Stimulated activated CD8-positive, alpha-beta memory T cell treated with anti-CD3 and anti-CD28 coated beads, Interleukin-4, amount 100 ng/mL, for 4 hours (primary cell): ENCODE data around the gene BCORL1.
A peak's percentile ranks its signal among the peaks of the same experiment; 100 is the strongest.

Source experiments
- DNase-seq, 2 donors: peaks; one replicate each; pipeline ENCODE4 v3.0.0-alpha.2; 2020; ENCODE audit warnings: low read depth in 2 of 2, low spot score in 1 of 2

BCORL1 gene

DNA sequence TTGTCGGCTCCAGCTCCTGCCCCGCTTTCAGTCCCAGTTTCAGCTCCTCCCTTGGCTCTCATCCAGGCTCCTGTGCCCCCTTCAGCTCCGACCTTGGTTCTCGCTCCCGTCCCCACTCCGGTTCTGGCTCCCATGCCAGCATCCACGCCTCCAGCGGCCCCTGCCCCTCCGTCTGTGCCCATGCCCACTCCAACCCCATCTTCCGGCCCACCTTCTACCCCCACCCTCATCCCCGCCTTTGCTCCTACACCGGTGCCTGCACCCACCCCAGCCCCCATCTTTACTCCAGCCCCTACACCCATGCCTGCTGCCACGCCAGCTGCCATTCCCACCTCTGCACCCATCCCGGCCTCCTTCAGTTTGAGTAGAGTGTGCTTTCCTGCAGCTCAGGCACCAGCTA is 31.2 kb downstream of the BCORL1 start:
- no peak for DNase-seq

GRCh38 chrX:130014356-130014755 is 31.9 kb downstream of the BCORL1 start:
- DNase-seq = no peak

DNA sequence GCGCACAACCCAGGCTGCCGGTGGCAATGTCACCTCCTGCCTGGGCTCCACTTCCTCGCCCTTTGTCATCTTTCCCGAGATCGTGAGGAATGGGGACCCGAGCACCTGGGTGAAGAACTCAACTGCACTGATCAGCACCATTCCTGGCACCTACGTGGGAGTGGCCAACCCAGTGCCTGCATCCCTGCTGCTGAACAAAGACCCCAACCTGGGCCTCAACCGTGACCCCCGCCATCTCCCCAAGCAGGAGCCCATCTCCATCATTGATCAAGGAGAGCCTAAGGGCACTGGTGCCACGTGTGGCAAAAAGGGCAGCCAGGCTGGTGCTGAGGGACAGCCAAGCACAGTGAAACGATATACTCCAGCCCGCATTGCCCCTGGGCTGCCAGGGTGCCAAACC is 32.3 kb downstream of the BCORL1 start:
- no peak for DNase-seq

DNA sequence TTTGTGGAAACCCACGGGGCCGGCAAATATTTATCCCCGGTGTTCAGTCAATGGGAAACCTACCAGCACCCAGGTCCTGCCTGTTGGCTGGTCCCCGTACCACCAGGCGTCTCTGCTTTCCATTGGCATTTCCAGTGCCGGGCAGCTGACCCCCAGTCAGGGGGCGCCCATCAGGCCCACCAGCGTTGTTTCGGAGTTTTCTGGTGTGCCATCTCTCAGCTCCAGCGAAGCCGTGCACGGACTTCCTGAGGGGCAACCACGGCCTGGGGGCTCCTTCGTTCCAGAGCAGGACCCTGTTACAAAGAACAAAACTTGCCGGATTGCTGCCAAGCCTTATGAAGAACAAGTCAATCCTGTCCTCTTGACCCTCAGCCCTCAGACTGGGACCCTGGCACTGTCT is 32.7 kb downstream of the BCORL1 start:
- no peak for DNase-seq

- DNase-seq = no peak
Measured at GRCh38 chrX:130018143-130018542, 35.7 kb downstream of the BCORL1 start.

GRCh38 chrX:130020661-130021324 is 38.4 kb downstream of the BCORL1 start:
- DNase-seq = no peak

DNA sequence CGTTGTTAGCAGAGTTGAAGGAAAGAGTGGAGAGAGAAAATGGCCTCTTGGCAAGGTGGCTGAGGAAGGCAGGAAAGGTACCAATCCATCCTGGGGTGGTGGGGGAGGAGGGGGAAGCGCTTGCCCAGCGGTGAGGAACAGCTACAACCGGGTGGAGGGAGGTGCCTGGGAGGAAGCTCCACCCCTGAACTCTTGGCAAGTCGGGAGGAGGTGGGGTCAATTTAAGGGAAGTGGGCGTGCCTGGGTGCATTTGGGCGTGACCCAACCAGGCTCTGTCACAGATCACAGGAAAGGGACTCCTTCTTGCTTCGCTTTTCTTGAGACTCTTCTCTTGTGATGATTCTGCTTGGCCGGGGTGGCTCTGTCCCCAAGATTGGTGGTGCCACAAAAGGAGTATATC is 41.7 kb downstream of the BCORL1 start:
- peak; percentile 41 to 60 for DNase-seq

- no peak for DNase-seq
Measured at GRCh38 chrX:130025256-130025655, 42.8 kb downstream of the BCORL1 start.

DNA sequence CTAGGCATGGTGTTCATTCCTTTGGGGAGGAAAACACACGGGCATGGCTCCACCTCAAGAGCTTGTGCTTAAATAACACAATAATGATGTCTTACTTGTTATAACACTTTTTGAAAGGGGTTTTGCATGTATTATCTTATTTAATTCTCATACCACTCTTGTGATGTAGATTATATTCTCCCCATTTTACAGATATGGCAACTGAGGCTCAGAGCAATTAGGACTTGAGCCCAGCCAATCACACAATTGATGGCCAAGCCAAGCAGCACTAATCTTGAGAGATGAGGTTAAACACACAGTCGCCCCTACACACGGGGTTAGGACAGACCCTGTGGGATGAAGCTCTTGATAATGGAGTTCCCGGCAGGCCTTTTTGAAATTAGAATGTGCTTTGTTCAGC is 45.1 kb downstream of the BCORL1 start:
- DNase-seq = no peak

GRCh38 chrX:130028196-130028595 is 45.8 kb downstream of the BCORL1 start:
- DNase-seq = no peak

DNA sequence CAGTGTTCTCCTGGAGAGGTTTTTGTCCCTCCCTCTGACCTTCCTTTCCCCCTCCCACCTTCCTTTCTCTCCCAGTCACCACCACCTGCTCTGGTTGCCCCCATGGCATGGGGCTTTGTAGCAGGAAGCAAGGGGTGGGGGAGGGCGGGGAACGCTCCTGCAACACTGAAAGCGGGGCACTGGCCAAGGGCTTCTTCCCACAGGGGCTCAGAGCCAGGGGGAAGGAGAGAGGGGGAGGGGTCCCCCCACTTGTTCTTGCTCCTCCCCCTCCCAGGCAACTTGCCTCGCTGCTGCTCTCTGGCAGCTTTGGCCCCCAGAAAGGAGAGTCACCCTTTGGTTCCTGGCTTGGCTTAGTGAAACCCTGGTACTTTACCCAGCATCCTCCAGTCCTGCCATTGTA is 48.4 kb downstream of the BCORL1 start:
- no peak for DNase-seq

GRCh38 chrX:130032552-130032951 is 50.1 kb downstream of the BCORL1 start:
- DNase-seq = no peak

DNA sequence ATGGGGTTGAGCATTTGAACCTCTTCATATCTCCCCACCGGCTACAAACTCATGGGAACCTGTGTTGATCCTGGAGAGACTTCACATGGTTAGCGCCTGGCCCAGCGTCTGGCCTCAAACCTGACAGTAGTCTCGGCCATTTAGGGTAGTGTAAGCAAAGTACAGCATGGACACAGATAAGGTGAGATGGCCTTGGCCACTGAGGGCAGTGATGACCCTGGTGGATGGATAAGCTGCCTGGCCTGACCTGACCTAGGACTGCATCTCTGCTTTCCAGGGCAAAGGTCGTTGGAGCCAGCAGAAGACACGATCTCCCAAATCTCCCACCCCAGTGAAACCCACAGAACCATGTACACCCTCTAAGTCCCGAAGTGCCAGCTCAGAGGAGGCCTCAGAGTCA is 51.7 kb downstream of the BCORL1 start:
- DNase-seq = no peak

- no peak for DNase-seq
Measured at GRCh38 chrX:130039847-130040246, 57.4 kb downstream of the BCORL1 start.

DNA sequence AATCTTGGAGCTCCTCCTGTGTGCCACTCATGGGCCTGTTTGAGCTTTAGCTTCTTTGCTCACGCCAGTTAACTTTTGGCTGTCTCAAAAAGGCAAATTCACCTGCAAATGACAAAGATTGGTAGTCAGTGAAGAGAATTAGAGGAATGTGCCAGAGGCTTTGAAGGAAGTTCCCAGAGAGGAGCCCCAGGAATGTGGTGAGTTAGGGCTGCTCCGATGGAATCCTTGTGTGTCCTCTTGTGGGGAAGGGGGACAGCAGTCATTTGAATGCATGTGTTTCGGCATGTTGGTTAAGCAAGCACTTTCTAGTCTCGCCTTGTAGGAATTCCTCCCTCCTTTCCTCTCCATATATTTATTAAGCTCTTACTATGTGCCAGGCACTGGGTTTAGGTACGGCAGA is 65.0 kb downstream of the BCORL1 start:
- DNase-seq = no peak

- no peak for DNase-seq
Measured at GRCh38 chrX:130048686-130049222, 66.3 kb downstream of the BCORL1 start.

DNA sequence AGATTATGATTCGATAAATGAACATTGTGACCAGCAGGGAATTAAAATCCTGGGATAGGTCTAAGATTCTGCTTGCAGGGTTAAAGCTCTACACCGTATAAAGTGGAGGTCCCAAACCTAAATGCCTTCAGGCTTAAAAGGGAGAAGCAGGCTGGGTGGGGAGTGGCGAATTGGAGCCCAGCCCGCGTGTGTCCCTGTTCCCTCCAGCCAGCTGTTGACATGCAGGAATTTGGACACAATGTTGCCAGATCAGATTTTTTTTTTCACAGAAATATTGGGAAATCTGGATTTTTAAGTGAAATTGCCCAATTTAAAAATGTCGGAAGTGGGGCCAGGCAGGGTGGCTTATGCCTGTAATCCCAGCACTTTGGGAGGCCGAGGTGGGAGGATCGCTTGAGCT is 67.4 kb downstream of the BCORL1 start:
- DNase-seq = no peak

DNA sequence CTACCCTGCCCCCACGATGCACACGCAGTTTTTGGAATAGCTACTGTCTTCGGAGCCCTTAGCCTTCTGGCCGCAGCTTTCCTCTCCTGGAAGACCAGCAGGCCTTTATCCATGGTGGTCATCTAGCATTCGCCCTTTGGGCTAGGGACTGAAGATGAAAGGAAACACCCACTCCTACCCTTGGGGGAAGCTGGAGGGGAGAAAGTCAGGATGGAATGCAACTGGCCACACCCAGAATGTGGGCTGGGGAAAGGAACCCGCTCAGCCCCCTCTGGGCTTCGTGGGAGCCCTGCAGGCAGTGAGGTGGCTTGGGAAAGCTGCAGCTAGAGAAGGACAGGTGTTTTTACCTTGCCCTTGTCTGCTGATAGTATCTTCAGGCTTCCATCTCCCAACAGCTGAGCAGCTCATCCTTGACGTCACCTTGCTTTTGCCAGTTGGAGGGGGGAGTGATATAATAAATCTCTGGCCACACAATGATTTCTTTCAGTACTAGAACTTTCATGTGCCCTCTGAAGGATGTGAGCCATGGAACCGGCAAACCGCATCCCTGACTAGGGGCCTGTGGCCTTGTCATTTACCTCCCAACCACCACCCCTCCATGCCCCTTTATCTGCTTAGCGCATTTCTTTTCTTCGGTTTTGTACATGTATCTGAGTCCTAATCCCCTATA is 68.9 kb downstream of the BCORL1 start:
- DNase-seq = no peak

- no peak for DNase-seq
Measured at GRCh38 chrX:130053236-130053635, 70.8 kb downstream of the BCORL1 start.

DNA sequence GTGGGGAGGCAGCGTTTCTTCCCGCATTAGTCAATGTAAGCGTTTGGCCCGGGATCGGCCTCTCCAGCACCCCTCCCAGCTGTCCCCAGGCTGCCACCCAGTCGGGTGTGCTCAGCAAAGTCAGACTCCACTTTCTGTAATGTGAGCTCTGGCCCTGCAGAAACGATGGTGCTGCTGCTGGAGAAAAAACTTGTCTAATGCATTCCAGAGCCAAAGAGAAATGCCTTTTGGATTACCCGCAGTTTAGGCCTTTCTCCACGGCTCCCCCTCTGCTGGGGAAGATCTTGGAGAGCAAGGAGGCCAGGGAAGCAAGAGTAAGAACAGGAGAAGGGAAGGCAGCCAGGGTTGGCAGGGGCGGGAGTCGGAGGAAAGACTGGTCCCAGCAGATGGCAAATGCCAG is 72.7 kb downstream of the BCORL1 start:
- DNase-seq = no peak

DNA sequence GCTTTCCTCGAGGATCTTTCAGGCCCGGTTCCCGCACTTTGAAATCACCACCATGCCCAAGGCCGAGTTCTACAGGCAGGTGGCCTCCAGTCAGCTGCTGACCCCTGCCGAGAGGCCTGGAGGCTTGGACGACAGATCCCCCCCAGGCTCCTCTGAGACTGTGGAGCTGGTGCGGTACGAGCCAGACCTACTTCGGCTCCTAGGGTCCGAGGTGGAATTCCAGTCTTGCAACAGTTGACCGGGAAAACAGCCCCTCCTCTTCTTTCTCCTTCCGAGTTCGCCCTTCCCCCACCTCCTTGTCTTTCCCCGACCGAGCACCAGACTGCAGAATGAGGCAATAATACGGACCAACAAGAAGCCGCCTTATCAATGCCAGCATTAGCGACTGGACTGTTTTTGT is 73.5 kb downstream of the BCORL1 start:
- no peak for DNase-seq

GRCh38 chrX:130057209-130057608 is 74.8 kb downstream of the BCORL1 start:
- no peak for DNase-seq

GRCh38 chrX:130058652-130059051 is 76.2 kb downstream of the BCORL1 start:
- no peak for DNase-seq
